ENCODE data around the gene CCDC14. TPM values are rescaled to one million over a fixed set of nuclear protein-coding genes. Genes with fewer than 3 reads are reported as not detected.

Gene CCDC14
- total and polyA plus RNA-seq, 12 donors, result 5.8 to 18.9 (median 7.2) TPM

DNA sequence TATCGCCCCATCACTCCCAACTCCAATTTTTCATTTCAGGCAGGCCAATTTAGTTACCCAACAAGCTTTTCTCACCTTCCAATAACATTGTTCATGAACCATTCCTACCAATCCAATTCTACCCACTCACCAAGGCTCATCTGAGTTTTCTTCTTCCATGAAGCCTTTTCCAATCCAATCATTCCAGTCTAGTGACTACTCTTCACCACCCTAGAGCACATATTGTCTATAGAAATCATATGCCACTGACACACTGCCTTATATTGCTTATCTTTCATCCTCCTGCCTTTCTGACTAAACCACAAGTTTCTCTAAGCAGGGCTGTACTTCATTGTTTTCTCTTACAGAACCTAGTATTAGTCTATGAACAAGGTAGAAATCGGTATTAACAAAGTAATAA, 11.4 kb downstream of the CCDC14 start:
- Histone ChIP-seq H3K4me3 (no peak overlapping the region), H3K27me3 (no peaks in the 10 kb centered on the region), H3K9me3 (no peaks in the 10 kb centered on the region), H3K4me1 (no peaks in the 10 kb centered on the region), H3K27ac (no peak overlapping the region), H3K36me3 (peaks cover 0 to 91% (median 20%) of the 10 kb centered on the region in 9 donors)
- no peak for TF ChIP-seq CTCF (IDR thresholded peaks at IDR 0.05)
- 97 to 100% methylated on average over 2 of the region's 2 CpGs for WGBS, 2 donors
- intact Hi-C loops (cut with DNase I), result no loop called here
- ATAC-seq (no peak), DNase-seq (no peak)

- no peak for TF ChIP-seq CTCF (IDR thresholded peaks at IDR 0.05)
- ATAC-seq (no peak), DNase-seq (no peak)
- H3K27me3 ChIP-seq, result no peaks in the 10 kb centered on the region
- H3K4me1 ChIP-seq, result no peaks in the 10 kb centered on the region
- intact Hi-C loops (cut with DNase I), result no loop called here
- H3K9me3 ChIP-seq, result no peaks in the 10 kb centered on the region
- no peak overlapping the region for H3K4me3 ChIP-seq
- 98 to 99% methylated on average over 9 of the region's 9 CpGs for WGBS, 2 donors
- peaks cover 0 to 92% (median 22%) of the 10 kb centered on the region in 9 donors for H3K36me3 ChIP-seq
- no peak overlapping the region for H3K27ac ChIP-seq
These were observed 12.6 kb downstream of the CCDC14 start for GRCh38 chr3:123948449-123948848.

DNA sequence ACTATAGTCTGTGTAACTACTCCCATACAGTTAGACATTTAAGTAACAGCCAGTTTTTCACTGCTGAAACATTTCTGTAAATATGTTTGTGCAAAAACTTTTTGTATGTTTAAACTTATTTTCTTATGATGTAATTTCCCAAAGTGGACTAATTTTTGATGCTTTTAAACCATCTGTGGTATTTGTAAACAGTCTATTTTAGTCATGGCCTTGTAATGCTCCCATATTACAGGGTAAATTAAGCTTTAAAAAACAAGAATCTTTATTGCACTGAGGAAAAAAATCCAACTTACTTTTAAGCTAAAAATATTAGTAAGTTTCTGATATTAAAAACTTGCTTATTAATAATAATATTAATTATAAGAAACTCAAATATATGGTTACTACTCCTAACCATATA, 13.5 kb downstream of the CCDC14 start:
- H3K36me3 ChIP-seq, result peaks cover 0 to 92% (median 22%) of the 10 kb centered on the region in 9 donors
- TF ChIP-seq CTCF (IDR thresholded peaks at IDR 0.05), result no peak
- no peak overlapping the region for H3K4me3 ChIP-seq
- H3K9me3 ChIP-seq, result no peaks in the 10 kb centered on the region
- no peaks in the 10 kb centered on the region for H3K27me3 ChIP-seq
- ATAC-seq (no peak), DNase-seq (no peak)
- no peaks in the 10 kb centered on the region for H3K4me1 ChIP-seq
- no peak overlapping the region for H3K27ac ChIP-seq
- intact Hi-C loops (cut with DNase I), result no loop called here

GRCh38 chr3:123941542-123941941, 19.5 kb downstream of the CCDC14 start:
- H3K36me3 ChIP-seq, result peaks cover 0 to 84% (median 4%) of the 10 kb centered on the region in 9 donors
- DNase-seq, result no peak
- intact Hi-C loops (cut with DNase I), result no loop called here
- WGBS, 2 donors, result 90 to 97% methylated on average over 1 of the region's 1 CpG
- H3K4me1 ChIP-seq, result no peaks in the 10 kb centered on the region
- no peaks in the 10 kb centered on the region for H3K9me3 ChIP-seq
- no peak for ATAC-seq
- no peak for TF ChIP-seq CTCF (IDR thresholded peaks at IDR 0.05)
- H3K4me3 ChIP-seq, result no peak overlapping the region
- no peak overlapping the region for H3K27ac ChIP-seq
- H3K27me3 ChIP-seq, result no peaks in the 10 kb centered on the region

DNA sequence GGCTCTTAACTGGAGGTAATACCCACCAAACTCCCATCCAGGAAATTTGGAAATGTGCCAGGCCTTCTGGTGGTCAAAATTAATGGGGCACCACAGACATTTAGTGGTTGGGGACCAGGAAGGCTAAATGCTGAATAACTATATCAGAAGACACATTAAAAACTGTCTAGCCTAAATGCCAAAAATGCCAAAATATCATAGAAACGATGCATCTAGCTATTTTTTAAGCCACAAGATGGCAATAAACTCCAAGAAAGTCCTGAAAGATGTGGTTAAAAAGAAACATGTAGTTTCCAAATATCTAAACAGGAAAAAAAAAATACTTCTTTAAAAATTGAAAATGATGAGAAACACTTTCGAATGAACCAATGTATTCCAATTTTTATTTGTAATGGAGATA, 19.9 kb downstream of the CCDC14 start:
- H3K9me3 ChIP-seq, result no peaks in the 10 kb centered on the region
- peak in 3 of 9 donors; percentile 19 to 37 (median 33) for TF ChIP-seq CTCF (IDR thresholded peaks at IDR 0.05)
- ATAC-seq (no peak), DNase-seq (no peak)
- no peak overlapping the region for H3K4me3 ChIP-seq
- H3K27me3 ChIP-seq, result no peaks in the 10 kb centered on the region
- no peak overlapping the region for H3K27ac ChIP-seq
- no peaks in the 10 kb centered on the region for H3K4me1 ChIP-seq
- intact Hi-C loops (cut with DNase I), result no loop called here
- peaks cover 0 to 83% (median 4%) of the 10 kb centered on the region in 9 donors for H3K36me3 ChIP-seq
- 66 to 78% methylated on average over 2 of the region's 2 CpGs for WGBS, 2 donors
